Adrenal gland (tissue), 12 donors: Measurements from ENCODE around the gene GATA3. TPM values are rescaled to one million over a fixed set of nuclear protein-coding genes. Genes with fewer than 3 reads are reported as not detected.

Experiments used
- DNase-seq, 7 donors: peaks; one replicate each; pipeline ENCODE4 v3.0.0-alpha.2; 2019 to 2020
- H3K27ac ChIP-seq, 5 donors: fragments of 200-600 bp; sonication (generic) in 4 of 5; 1 replicate in 3 of 5; 2 replicates in 2 of 5; pipeline versions ENCODE4 v1.5.1 to v1.8.0; 2016 to 2020; ENCODE audit warnings: mild to moderate bottlenecking in 1 of 5
- H3K27me3 ChIP-seq: fragments of 200-600 bp; 2 replicates; pipeline ENCODE4 v1.8.0; 2021
- H3K36me3 ChIP-seq, 2 donors: fragments of 200-600 bp; replicated peaks in 1 of 2; 1 replicate in 1 of 2; 2 replicates in 1 of 2; pipeline versions ENCODE4 v1.5.1 to v1.8.0; 2018 to 2022
- H3K4me1 ChIP-seq, 2 donors: fragments of 200-600 bp; replicated peaks in 1 of 2; 1 replicate in 1 of 2; 2 replicates in 1 of 2; pipeline versions ENCODE4 v1.5.1 to v1.8.0; 2018 to 2021
- H3K4me3 ChIP-seq, 4 donors: fragments of 200-600 bp; sonication (generic) in 3 of 4; one replicate each; pipeline ENCODE4 v1.5.1; 2016 to 2018
- H3K9me3 ChIP-seq, 3 donors: fragments of 200-600 bp; sonication (generic) in 1 of 3; replicated peaks in 1 of 3; 1 replicate in 2 of 3; 2 replicates in 1 of 3; pipeline versions ENCODE4 v1.5.1 to v1.8.0; 2016 to 2021
- CTCF ChIP-seq, 6 experiments: fragments of 450-650 bp in 4 of 6; fragments of 200-600 bp in 2 of 6; sonication (generic) in 1 of 6; IDR thresholded peaks; 1 replicate in 5 of 6; 2 replicates in 1 of 6; pipeline versions ENCODE4 v1.5.1 to v1.8.0; 2016 to 2021; ENCODE audit warnings: antibody characterized with exemption in 6 of 6, mild to moderate bottlenecking in 2 of 6, moderate library complexity in 1 of 6
- POLR2A ChIP-seq, 2 donors: fragments of 450-650 bp; IDR thresholded peaks; one replicate each; pipeline ENCODE4 v1.6.1; 2017; ENCODE audit warnings: antibody characterized with exemption in 2 of 2, mild to moderate bottlenecking in 2 of 2, moderate library complexity in 1 of 2
- WGBS, 4 donors: extraction: QIAGEN DNeasy Blood & Tissue Kit in 2 of 4; methylation state at CpG; one replicate each; pipeline versions ENCODE4 v1.1.5 to v1.1.7; 2013 to 2017; 5-methylcytosine and 5-hydroxymethylcytosine counted together
- intact Hi-C, 2 donors: fragments of 100-400 bp; cut with DNase I; formaldehyde crosslinking; loops; one replicate each; pipeline versions ENCODE4 v1.14.1 to v1.15.0; 2022 to 2023
- polyA plus RNA-seq, 3 donors: library from polyadenylated mRNA; stranded (reverse); fragments of 200-250 nt in 2 of 3; fragments of 350-450 nt in 1 of 3; fragmentation: Illumina TruSeq in 1 of 3; extraction: RNeasy Lipid Tissue Mini Kit (QIAGEN cat#74804) in 1 of 3; gene quantifications; one replicate each; pipeline ENCODE4 v1.2.3, GENCODE V29; 2013 to 2014
- total RNA-seq, 9 donors: library from RNA; depleted of rRNA in 4 of 9; stranded (reverse); fragments of >200 nt in 4 of 9; fragments of 120-200 nt in 1 of 9; fragmentation: NEBNext Ultra II Directional in 1 of 9; extraction: Animal tissue kit (Norgen Biotek cat#: 25700) in 1 of 9; gene quantifications; one replicate each; pipeline versions ENCODE4 v1.1.0 to v1.2.4, GENCODE V29; 2013 to 2023
- donor health status: healthy with polysubstance abuse.
- donor health status: Bipolar disorder and iron deficiency.
- donor health status: DM: yes; HTN: yes; CAD: no.
- donor health status: DM: no; HTN: no; CAD: no.
- donor health status: DM: no; HTN: no; CAD: no.
- donor health status: DM: yes; HTN: yes; CAD: no.

Gene GATA3
- total and polyA plus RNA-seq, 12 donors = 1.8 to 11.6 (median 4.7) TPM

- intact Hi-C loops = loop anchor here in 1 of 2 donors (10.0 kb wide), 1 partner anchor 166 kb away; no protein-coding TSS in a partner anchor
Measured at GRCh38 chr10:8051109-8051821, 3.2 kb upstream of the GATA3 start.

GRCh38 chr10:8051851-8052257, 2.6 kb upstream of the GATA3 start:
- Histone ChIP-seq H3K36me3 (no peaks in the 10 kb centered on the region), H3K27me3 (peaks cover 63% of the 10 kb centered on the region), H3K27ac (peak overlapping the region in 1 of 5 donors; percentile 71), H3K4me1 (peaks cover 24 to 32% of the 10 kb centered on the region in 2 donors), H3K9me3 (no peaks in the 10 kb centered on the region), H3K4me3 (no peak overlapping the region)
- WGBS, 4 donors = 9 to 13% (median 10%) methylated on average over 7 to 29 of the region's 29 CpGs
- peak in 1 of 7 donors; percentile 81 for DNase-seq
- TF ChIP-seq CTCF (IDR thresholded peaks at IDR 0.05) (no peak), POLR2A (IDR thresholded peaks at IDR 0.05) (no peak)
- intact Hi-C loops = loop anchor here in 1 of 2 donors (10.0 kb wide), 1 partner anchor 167 kb away; no protein-coding TSS in a partner anchor

More at GRCh38 chr10:8051109-8051821, 3.2 kb upstream of the GATA3 start:
- peaks cover 66% of the 10 kb centered on the region for H3K27me3 ChIP-seq
- no peaks in the 10 kb centered on the region for H3K36me3 ChIP-seq
- no peaks in the 10 kb centered on the region for H3K9me3 ChIP-seq
- TF ChIP-seq CTCF (IDR thresholded peaks at IDR 0.05) = no peak
- TF ChIP-seq POLR2A (IDR thresholded peaks at IDR 0.05) = no peak
- H3K27ac ChIP-seq = peak overlapping the region in 1 of 5 donors; percentile 71
- WGBS, 4 donors = 16 to 25% (median 18%) methylated on average over 4 to 50 of the region's 52 CpGs
- peaks cover 24 to 31% of the 10 kb centered on the region in 2 donors for H3K4me1 ChIP-seq
- no peak for DNase-seq
- peak overlapping the region in 1 of 4 donors; percentile 39 for H3K4me3 ChIP-seq

GRCh38 chr10:8052341-8052955, 2.0 kb upstream of the GATA3 start:
- DNase-seq = no peak
- Histone ChIP-seq H3K4me3 (no peak overlapping the region), H3K27ac (peak overlapping the region in 1 of 5 donors; percentile 71), H3K27me3 (peaks cover 57% of the 10 kb centered on the region), H3K36me3 (no peaks in the 10 kb centered on the region), H3K4me1 (peaks cover 28 to 38% of the 10 kb centered on the region in 2 donors), H3K9me3 (no peaks in the 10 kb centered on the region)
- TF ChIP-seq CTCF (IDR thresholded peaks at IDR 0.05) (no peak), POLR2A (IDR thresholded peaks at IDR 0.05) (no peak)
- WGBS, 4 donors = 25 to 32% (median 29%) methylated on average over 32 of the region's 32 CpGs
- intact Hi-C loops = loop anchor here in 1 of 2 donors (10.0 kb wide), 1 partner anchor 168 kb away; no protein-coding TSS in a partner anchor

GRCh38 chr10:8052956-8053445, 1.5 kb upstream of the GATA3 start:
- peaks cover 29 to 42% of the 10 kb centered on the region in 2 donors for H3K4me1 ChIP-seq
- H3K9me3 ChIP-seq = no peaks in the 10 kb centered on the region
- peak overlapping the region in 1 of 4 donors; percentile 76 for H3K4me3 ChIP-seq
- WGBS, 4 donors = 17 to 27% (median 21%) methylated on average over 12 to 17 of the region's 17 CpGs
- H3K27ac ChIP-seq = peak overlapping the region in 1 of 5 donors; percentile 71
- no peak for DNase-seq
- H3K36me3 ChIP-seq = no peaks in the 10 kb centered on the region
- peaks cover 52% of the 10 kb centered on the region for H3K27me3 ChIP-seq
- TF ChIP-seq POLR2A (IDR thresholded peaks at IDR 0.05) = peak in 1 of 2 donors; percentile 6
- peak in 2 of 6 experiments; percentile 69 to 81 for TF ChIP-seq CTCF (IDR thresholded peaks at IDR 0.05)
- intact Hi-C loops = loop anchor here in 1 of 2 donors (10.0 kb wide), 1 partner anchor 168 kb away; no protein-coding TSS in a partner anchor
